ENCODE results near the gene COL4A1. TPM values are rescaled to one million over a fixed set of nuclear protein-coding genes. Genes with fewer than 3 reads are reported as not detected.

COL4A1 gene
- total RNA-seq, 1 donor from 2014 or later = 120 TPM

DNA sequence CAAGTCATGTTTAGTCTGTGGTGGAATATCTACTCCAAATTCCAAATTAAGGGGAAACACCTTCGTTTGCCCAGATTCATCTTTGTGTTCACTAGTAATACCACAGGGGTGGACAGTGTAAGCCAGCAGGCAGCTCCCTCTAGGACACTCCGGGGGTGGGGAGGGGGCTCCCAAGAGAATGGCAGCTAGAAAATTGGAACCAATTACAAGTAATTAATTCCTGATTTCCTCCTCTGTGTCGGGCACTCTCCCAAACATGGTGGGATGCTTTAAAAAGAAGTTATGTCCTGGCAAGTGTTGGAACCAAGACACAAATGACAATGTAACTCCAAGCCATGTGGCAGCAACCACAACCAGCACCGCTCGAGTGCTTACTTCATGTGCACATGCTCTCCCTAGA lies 5.9 kb downstream of the COL4A1 start:
- Histone ChIP-seq H3K9me3 (replicated peaks) (no peaks in the 10 kb centered on the region), H3K27ac (replicated peaks) (peak overlapping the region; percentile 97), H3K27me3 (ENCODE audit: low read depth) (no peaks in the 10 kb centered on the region), H3K36me3 (no peaks in the 10 kb centered on the region), H3K4me3 (peak overlapping the region; percentile 83), H3K4me1 (peaks cover 100% of the 10 kb centered on the region)
- DNase-seq = no peak
- intact Hi-C loops (cut with micrococcal nuclease) = loop anchor here (10.0 kb wide), 2 partner anchors 76 to 114 kb away; no protein-coding TSS in a partner anchor
- TF ChIP-seq, protein P1, sequence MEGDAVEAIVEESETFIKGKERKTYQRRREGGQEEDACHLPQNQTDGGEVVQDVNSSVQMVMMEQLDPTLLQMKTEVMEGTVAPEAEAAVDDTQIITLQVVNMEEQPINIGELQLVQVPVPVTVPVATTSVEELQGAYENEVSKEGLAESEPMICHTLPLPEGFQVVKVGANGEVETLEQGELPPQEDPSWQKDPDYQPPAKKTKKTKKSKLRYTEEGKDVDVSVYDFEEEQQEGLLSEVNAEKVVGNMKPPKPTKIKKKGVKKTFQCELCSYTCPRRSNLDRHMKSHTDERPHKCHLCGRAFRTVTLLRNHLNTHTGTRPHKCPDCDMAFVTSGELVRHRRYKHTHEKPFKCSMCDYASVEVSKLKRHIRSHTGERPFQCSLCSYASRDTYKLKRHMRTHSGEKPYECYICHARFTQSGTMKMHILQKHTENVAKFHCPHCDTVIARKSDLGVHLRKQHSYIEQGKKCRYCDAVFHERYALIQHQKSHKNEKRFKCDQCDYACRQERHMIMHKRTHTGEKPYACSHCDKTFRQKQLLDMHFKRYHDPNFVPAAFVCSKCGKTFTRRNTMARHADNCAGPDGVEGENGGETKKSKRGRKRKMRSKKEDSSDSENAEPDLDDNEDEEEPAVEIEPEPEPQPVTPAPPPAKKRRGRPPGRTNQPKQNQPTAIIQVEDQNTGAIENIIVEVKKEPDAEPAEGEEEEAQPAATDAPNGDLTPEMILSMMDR (IDR thresholded peaks at IDR 0.05; ENCODE audit: borderline replicate concordance) = no peak

DNA sequence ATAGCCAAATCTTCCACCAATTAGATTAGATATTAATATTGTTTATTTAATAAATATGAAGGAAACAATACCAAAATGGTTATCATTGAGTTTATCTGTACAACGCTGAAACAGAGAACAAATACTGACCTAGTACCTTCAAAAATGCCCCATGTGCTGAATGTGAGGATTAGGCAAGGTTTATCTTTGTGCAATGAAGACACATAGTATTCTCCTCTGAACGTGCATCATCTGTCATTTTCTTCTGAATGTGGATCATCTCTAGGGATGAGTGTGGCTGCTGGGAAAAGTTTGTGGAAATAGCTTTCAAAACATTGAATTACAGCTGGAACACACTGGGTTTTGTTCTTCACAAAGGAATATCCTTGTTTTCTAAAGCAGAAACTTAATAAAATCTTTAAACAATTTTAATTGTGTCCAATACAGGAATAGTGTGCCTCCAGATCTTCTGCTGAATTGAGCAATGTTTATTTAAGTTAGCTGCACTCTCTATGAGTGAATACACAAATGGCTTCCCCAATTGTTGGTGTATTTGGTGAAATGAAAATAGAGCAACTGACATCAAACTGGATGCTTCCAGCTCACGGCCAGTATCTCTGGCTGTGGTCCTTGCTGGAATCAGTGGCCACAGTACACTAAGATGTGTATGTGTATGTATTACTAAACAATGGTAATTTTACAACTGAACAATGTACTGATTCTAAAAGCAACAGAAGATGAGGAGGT lies 6.7 kb downstream of the COL4A1 start:
- H3K27me3 ChIP-seq (ENCODE audit: low read depth) = no peaks in the 10 kb centered on the region
- intact Hi-C loops (cut with micrococcal nuclease) = loop anchor here (10.0 kb wide), 2 partner anchors 75 to 115 kb away; no protein-coding TSS in a partner anchor

DNA sequence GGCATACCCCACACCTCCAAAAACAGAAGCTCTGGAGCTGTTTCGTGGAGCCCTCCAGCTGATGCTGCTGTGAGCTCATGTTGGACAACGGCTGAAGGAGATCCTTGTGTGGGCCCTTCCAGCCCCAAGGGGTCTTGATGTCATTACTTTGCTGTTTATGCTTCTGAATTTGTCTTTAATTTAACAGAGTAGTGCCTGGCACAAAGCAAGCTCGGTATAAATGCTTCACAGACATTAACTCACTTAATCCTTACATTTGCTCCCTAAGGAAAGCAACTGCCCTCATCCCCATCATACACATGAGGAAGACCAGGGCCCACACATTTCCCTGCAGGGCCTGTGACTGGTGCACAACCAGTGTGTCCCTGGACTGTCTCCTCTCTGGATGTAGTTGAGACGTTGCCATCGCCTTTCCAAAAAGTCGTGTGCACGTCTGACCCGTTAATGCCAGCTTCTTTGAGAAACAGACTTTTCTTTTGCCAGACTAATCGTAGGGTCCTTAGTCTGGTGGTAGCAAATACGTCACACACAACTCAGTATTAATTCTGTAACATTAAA lies 7.6 kb downstream of the COL4A1 start:
- intact Hi-C loops (cut with micrococcal nuclease) = no loop called here
- TF ChIP-seq, protein P1 (IDR thresholded peaks at IDR 0.05; ENCODE audit: borderline replicate concordance) = no peak

More for the DNA sequence above, 6.7 kb downstream of the COL4A1 start:
- Histone ChIP-seq H3K27ac (replicated peaks) (peak overlapping the region; percentile 97), H3K9me3 (replicated peaks) (no peaks in the 10 kb centered on the region), H3K4me1 (peaks cover 100% of the 10 kb centered on the region), H3K36me3 (no peaks in the 10 kb centered on the region), H3K4me3 (no peak overlapping the region)
- no peak for DNase-seq
- TF ChIP-seq, protein P1 (IDR thresholded peaks at IDR 0.05; ENCODE audit: borderline replicate concordance) = no peak

DNA sequence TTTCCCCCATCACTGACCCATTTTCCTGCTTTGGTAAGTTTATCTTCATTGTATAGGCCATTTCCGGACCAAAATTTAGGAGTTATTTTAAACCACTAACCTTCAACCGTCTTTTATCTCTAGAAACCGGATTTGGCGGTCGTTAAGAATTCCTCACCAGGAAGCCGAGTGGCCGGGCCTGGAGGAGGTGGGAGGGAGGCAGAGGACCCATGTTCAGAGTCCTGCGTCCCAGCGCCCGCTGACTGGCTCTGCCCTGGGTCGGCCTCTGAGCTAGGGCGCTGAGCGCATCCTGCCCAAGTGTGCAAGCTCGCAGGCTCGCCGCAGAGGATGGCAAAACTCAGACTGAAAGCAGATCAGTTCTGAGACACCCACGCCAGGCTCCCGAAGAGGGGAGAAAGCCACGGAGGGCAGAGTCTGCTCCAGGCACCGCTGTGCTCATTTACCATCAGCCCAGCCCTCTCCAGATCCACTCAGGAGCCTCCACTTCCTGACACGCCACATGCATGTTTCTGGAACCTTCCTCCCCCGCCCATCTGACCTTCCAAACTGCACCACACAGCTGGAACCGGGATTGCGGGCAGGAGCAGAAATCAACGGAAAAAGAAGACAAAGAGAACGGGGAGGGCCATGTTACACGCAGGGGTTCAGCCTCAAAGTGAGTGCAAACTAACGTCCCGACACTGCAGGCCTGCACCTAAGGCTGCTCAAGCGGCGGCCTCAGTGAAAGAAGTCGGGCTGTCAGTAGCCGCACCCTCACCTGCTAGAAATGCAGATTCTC lies 8.3 kb downstream of the COL4A1 start:
- Histone ChIP-seq H3K4me3 (peak overlapping the region; percentile 53), H3K36me3 (no peaks in the 10 kb centered on the region), H3K27ac (replicated peaks) (peak overlapping the region; percentile 97), H3K4me1 (peaks cover 100% of the 10 kb centered on the region), H3K27me3 (ENCODE audit: low read depth) (no peaks in the 10 kb centered on the region), H3K9me3 (replicated peaks) (no peaks in the 10 kb centered on the region)
- intact Hi-C loops (cut with micrococcal nuclease) = no loop called here
- no peak for DNase-seq
- TF ChIP-seq, protein P1 (IDR thresholded peaks at IDR 0.05; ENCODE audit: borderline replicate concordance) = no peak

More for the DNA sequence above, 7.6 kb downstream of the COL4A1 start:
- H3K9me3 ChIP-seq (replicated peaks) = no peaks in the 10 kb centered on the region
- H3K27me3 ChIP-seq (ENCODE audit: low read depth) = no peaks in the 10 kb centered on the region
- peak overlapping the region; percentile 97 for H3K27ac ChIP-seq (replicated peaks)
- H3K4me1 ChIP-seq = peaks cover 100% of the 10 kb centered on the region
- DNase-seq = no peak
- peak overlapping the region; percentile 53 for H3K4me3 ChIP-seq
- no peaks in the 10 kb centered on the region for H3K36me3 ChIP-seq

DNA sequence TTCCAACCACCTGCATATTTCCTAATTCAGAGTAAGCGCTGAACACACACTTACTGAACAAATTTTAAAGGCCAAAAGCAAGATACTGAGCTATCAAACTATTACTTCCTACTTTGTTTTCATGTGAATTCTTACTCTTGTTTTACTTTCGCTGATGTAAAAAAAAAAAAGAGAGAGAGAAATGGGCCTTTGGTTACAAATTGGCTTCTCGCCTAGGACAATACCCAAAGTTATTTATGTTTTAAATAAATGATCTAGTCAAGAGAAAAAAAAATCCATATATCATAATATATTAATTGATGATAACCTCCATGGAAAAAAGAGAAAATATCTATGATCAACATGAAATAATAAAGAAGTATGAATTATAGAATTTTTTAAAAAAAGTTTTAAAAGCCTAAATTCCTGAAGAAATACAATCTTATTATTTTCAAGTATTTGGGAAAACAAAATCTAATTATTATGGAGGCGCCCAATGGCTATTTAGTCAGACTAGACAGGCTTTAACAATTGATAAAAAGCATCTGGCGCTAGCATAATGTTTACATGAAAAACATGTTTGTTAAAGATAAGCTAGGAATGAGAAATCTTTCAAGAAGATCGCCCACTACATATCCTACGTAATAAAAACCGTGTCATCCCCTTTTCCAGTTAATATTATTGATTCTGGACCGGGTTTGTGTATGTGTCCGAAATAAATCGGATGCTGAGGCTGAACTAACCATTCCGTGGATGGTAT lies 9.0 kb downstream of the COL4A1 start:
- peaks cover 100% of the 10 kb centered on the region for H3K4me1 ChIP-seq
- intact Hi-C loops (cut with micrococcal nuclease) = no loop called here
- H3K36me3 ChIP-seq = no peaks in the 10 kb centered on the region
- H3K27ac ChIP-seq (replicated peaks) = peak overlapping the region; percentile 97
- H3K4me3 ChIP-seq = peak overlapping the region; percentile 53
- H3K9me3 ChIP-seq (replicated peaks) = no peaks in the 10 kb centered on the region
- no peaks in the 10 kb centered on the region for H3K27me3 ChIP-seq (ENCODE audit: low read depth)
- no peak for DNase-seq
- TF ChIP-seq, protein P1 (IDR thresholded peaks at IDR 0.05; ENCODE audit: borderline replicate concordance) = no peak

Measured in left ventricle myocardium inferior (tissue), 1 donor.